Small intestine (tissue), 7 donors: Measurements from ENCODE around the gene CLEC2L. TPM values are rescaled to one million over a fixed set of nuclear protein-coding genes. Genes with fewer than 3 reads are reported as not detected.
A peak's percentile ranks its signal among the peaks of the same experiment; 100 is the strongest.
"Not testable (repeated sequence)": the region's sequence is repeated elsewhere in the genome, so short reads cannot be mapped to it uniquely, and the experiment has no call there.

ENCODE experiments used
- DNase-seq, 2 donors: peaks; one replicate each; pipeline versions ENCODE4 v3.0.0 to v3.0.0-alpha.2; 2013
- FAIRE-seq: peaks from 2 replicates; lab custom pipeline; 2012; peaks lifted over from hg19 to GRCh38; lab: Jason Lieb, UNC
- H3K27ac ChIP-seq, 3 donors: one replicate each; pipeline ENCODE4 v1.5.1; 2013; ENCODE audit warnings: low read length in 2 of 3, mild to moderate bottlenecking in 2 of 3, control low read depth in 1 of 3, inconsistent platforms in 1 of 3, low read depth in 1 of 3, moderate library complexity in 1 of 3
- H3K27me3 ChIP-seq, 3 donors: one replicate each; pipeline ENCODE4 v1.6.1; 2013; ENCODE audit warnings: low read length in 3 of 3, inconsistent platforms in 1 of 3; ENCODE audit not compliant: control insufficient read depth in 3 of 3, insufficient read depth in 3 of 3
- H3K36me3 ChIP-seq, 3 donors: one replicate each; pipeline ENCODE4 v1.6.1; 2013; ENCODE audit warnings: low read length in 3 of 3, inconsistent platforms in 1 of 3, low read depth in 1 of 3, mild to moderate bottlenecking in 1 of 3, moderate library complexity in 1 of 3; ENCODE audit not compliant: control insufficient read depth in 3 of 3, insufficient read depth in 2 of 3
- H3K4me1 ChIP-seq, 3 donors: one replicate each; pipeline ENCODE4 v1.6.1; 2013; ENCODE audit warnings: low read length in 2 of 3, inconsistent platforms in 1 of 3, low read depth in 1 of 3, mild to moderate bottlenecking in 1 of 3, moderate library complexity in 1 of 3; ENCODE audit not compliant: control insufficient read depth in 3 of 3, insufficient read depth in 2 of 3
- H3K4me3 ChIP-seq, 3 donors: one replicate each; pipeline ENCODE4 v1.5.1; 2013; ENCODE audit warnings: low read length in 3 of 3, control low read depth in 1 of 3, inconsistent platforms in 1 of 3, low read depth in 1 of 3, mild to moderate bottlenecking in 1 of 3, moderate library complexity in 1 of 3
- H3K9me3 ChIP-seq, 2 donors: one replicate each; pipeline ENCODE4 v1.6.1; 2013; ENCODE audit warnings: low read depth in 1 of 2, low read length in 1 of 2; ENCODE audit not compliant: control insufficient read depth in 2 of 2, insufficient read depth in 1 of 2
- WGBS, 3 donors: extraction: QIAGEN DNeasy Blood & Tissue Kit; methylation state at CpG; one replicate each; pipeline ENCODE4 v1.1.7; 2013; 5-methylcytosine and 5-hydroxymethylcytosine counted together
- polyA plus RNA-seq, 4 donors: library from polyadenylated mRNA; stranded (reverse) in 3 of 4; unstranded in 1 of 4; fragments of 200-250 nt in 3 of 4; fragments of 120-200 nt in 1 of 4; gene quantifications; one replicate each; pipeline versions ENCODE4 v1.2.1 to v1.2.3, GENCODE V29; 2013
- donor health status: healthy with polysubstance abuse.
- donor health status: control.
- donor health status: control.
- donor health status: Bipolar disorder and iron deficiency.
- donor health status: healthy.

CLEC2L gene
- polyA plus RNA-seq, 4 donors = 0.22 to 1.4 TPM; not detected in 2

DNA sequence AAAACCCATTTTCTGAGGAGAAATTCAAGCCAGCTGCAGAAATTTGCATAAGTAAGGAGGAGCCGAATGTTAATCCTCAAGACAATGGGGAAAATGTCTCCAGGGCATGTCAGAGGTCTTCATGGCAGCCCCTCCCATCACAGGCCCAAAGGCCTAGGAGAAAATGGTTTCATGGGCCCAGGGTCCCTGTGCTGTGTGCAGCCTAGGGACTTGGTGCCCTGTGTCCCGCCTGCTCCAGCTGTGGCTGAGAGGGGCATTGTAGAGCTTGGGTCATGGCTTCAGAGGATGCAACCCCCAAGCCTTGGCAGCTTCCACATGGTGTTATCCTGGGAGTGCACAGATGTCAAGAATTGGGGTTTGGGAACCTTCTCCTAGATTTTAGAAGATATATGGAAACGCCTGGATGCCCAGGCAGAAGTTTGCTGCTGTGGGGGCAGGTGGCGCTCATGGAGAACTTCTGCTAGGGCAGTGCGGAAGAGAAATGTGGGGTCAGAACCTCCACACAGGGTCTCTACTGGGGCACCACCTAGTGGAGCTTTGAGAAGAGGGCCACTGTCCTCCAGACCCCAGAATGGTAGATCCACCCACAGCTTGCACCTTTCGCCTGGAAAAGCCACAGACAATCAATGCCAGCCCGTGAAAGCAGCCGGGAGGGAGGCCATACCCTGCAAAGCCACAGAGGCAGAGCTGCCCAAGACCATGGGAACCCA lies 30.7 kb downstream of the CLEC2L start:
- H3K27me3 ChIP-seq, H3K27ac ChIP-seq, H3K4me3 ChIP-seq, DNase-seq, H3K4me1 ChIP-seq, FAIRE-seq, H3K36me3 ChIP-seq, H3K9me3 ChIP-seq: not testable (repeated sequence)
- WGBS, 3 donors = 88 to 93% (median 91%) methylated on average over 8 of the region's 8 CpGs

GRCh38 chr7:139557857-139558581 lies 34.5 kb downstream of the CLEC2L start:
- H3K36me3 ChIP-seq = no peaks in the 10 kb centered on the region
- no peaks in the 10 kb centered on the region for H3K27me3 ChIP-seq
- H3K27ac ChIP-seq = no peak overlapping the region
- peak; percentile 46 to 50 for DNase-seq
- no peaks in the 10 kb centered on the region for H3K9me3 ChIP-seq
- WGBS, 3 donors = 17 to 59% (median 37%) methylated on average over 8 of the region's 8 CpGs
- no peak for FAIRE-seq
- H3K4me3 ChIP-seq = no peak overlapping the region
- no peaks in the 10 kb centered on the region for H3K4me1 ChIP-seq

- Histone ChIP-seq H3K36me3 (peaks cover 0 to 2% (median 0%) of the 10 kb centered on the region in 3 donors), H3K27ac (no peak overlapping the region), H3K4me3 (no peak overlapping the region), H3K4me1 (no peaks in the 10 kb centered on the region), H3K27me3 (no peaks in the 10 kb centered on the region), H3K9me3 (no peaks in the 10 kb centered on the region)
- DNase-seq = no peak
- WGBS, 3 donors = 84 to 91% (median 86%) methylated on average over 18 of the region's 18 CpGs
- no peak for FAIRE-seq
These were observed 36.0 kb downstream of the CLEC2L start for GRCh38 chr7:139559364-139560105.

DNA sequence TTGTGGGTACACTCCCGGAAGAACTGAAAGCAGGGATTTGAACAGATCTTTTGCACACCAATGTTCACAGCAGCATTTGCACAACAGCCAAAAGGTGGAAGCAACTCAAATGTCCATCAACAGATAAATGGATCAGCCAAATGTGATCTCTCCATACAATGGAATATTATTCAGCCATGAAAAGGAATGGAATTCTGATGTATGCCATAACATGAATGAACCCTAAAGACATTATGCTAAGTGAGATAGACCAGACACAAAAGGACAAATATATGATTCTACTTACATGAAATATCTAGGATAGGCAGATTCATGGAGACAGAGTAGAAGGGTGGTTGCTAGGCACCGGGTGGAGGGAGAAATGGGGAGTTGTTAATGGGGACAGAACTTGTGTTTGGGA lies 36.7 kb downstream of the CLEC2L start:
- DNase-seq (no peak), FAIRE-seq (no peak)
- Histone ChIP-seq H3K4me3 (no peak overlapping the region), H3K36me3 (peaks cover 0 to 2% (median 0%) of the 10 kb centered on the region in 3 donors), H3K27ac (no peak overlapping the region), H3K4me1 (no peaks in the 10 kb centered on the region), H3K9me3 (no peaks in the 10 kb centered on the region), H3K27me3 (no peaks in the 10 kb centered on the region)
- 82 to 93% (median 90%) methylated on average over 2 of the region's 2 CpGs for WGBS, 3 donors

GRCh38 chr7:139560678-139561077 lies 37.2 kb downstream of the CLEC2L start:
- Histone ChIP-seq H3K27me3 (no peaks in the 10 kb centered on the region), H3K36me3 (peaks cover 0 to 2% (median 0%) of the 10 kb centered on the region in 3 donors), H3K27ac (no peak overlapping the region), H3K9me3 (no peaks in the 10 kb centered on the region), H3K4me3 (no peak overlapping the region), H3K4me1 (no peaks in the 10 kb centered on the region)
- 29 to 65% (median 41%) methylated on average over 11 of the region's 11 CpGs for WGBS, 3 donors
- peak in 1 of 2 donors; percentile 81 for DNase-seq
- no peak for FAIRE-seq

- Histone ChIP-seq H3K36me3 (peaks cover 0 to 10% (median 0%) of the 10 kb centered on the region in 3 donors), H3K27ac (no peak overlapping the region), H3K9me3 (no peaks in the 10 kb centered on the region), H3K4me1 (no peaks in the 10 kb centered on the region), H3K4me3 (no peak overlapping the region), H3K27me3 (no peaks in the 10 kb centered on the region)
- no peak for FAIRE-seq
- DNase-seq = no peak
- 88 to 94% (median 91%) methylated on average over 12 of the region's 12 CpGs for WGBS, 3 donors
These were observed 39.0 kb downstream of the CLEC2L start for GRCh38 chr7:139562491-139562890.

GRCh38 chr7:139562961-139563565 lies 39.6 kb downstream of the CLEC2L start:
- 73 to 83% (median 82%) methylated on average over 13 of the region's 13 CpGs for WGBS, 3 donors
- FAIRE-seq = no peak
- no peak for DNase-seq

DNA sequence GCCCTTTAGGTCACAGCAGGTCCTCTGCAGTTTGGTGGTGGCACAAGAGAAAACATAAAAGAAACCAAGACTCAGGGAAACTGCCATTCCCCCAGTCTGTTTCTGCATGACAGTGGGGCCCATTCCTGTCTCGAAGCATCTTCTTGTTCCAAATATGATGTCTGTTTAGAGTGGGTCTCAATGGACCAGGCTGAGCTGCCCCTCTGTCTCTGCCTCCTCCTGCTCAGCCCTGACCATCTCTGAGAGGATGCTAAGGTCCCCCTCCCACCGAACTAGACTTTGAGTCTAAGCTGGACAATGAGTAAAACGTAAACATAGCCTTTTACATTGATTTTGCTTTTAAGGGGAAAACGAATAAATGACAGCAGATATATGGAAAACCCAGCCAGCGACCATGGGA lies 40.4 kb downstream of the CLEC2L start:
- H3K36me3 ChIP-seq = peaks cover 0 to 23% (median 0%) of the 10 kb centered on the region in 3 donors
- DNase-seq (no peak), FAIRE-seq (no peak)
- H3K4me1 ChIP-seq = no peaks in the 10 kb centered on the region
- H3K9me3 ChIP-seq = no peaks in the 10 kb centered on the region
- H3K4me3 ChIP-seq = no peak overlapping the region
- 90 to 92% (median 92%) methylated on average over 5 of the region's 5 CpGs for WGBS, 3 donors
- no peaks in the 10 kb centered on the region for H3K27me3 ChIP-seq
- no peak overlapping the region for H3K27ac ChIP-seq

More at GRCh38 chr7:139562961-139563565, 39.6 kb downstream of the CLEC2L start:
- H3K27ac ChIP-seq = no peak overlapping the region
- no peaks in the 10 kb centered on the region for H3K4me1 ChIP-seq
- H3K36me3 ChIP-seq = peaks cover 0 to 16% (median 0%) of the 10 kb centered on the region in 3 donors
- no peaks in the 10 kb centered on the region for H3K9me3 ChIP-seq
- no peak overlapping the region for H3K4me3 ChIP-seq
- no peaks in the 10 kb centered on the region for H3K27me3 ChIP-seq
